CD4-positive, alpha-beta memory T cell (primary cell): ENCODE data around the gene LINGO3. TPM values are rescaled to one million over a fixed set of nuclear protein-coding genes. Genes with fewer than 3 reads are reported as not detected.

Experiments
- CTCF ChIA-PET: fragments of 350-600 bp; sonication (Branson Sonifier 250); formaldehyde crosslinking; loops from one replicate; lab custom pipeline; 2021; ENCODE audit warnings: inconsistent platforms; ENCODE audit not compliant: partially characterized antibody; lab: Charles Lee
- POLR2A ChIA-PET: fragments of 350-600 bp; sonication (Branson Sonifier 250); formaldehyde crosslinking; loops from one replicate; lab custom pipeline; 2021; ENCODE audit not compliant: partially characterized antibody; lab: Charles Lee
- DNase-seq, 5 donors: peaks; one replicate each; pipeline versions ENCODE4 v3.0.0 to v3.0.0-alpha.2; 2020 to 2022; ENCODE audit warnings: mixed read lengths in 1 of 5
- H3K27ac ChIP-seq: one replicate; pipeline ENCODE4 v1.7.0; 2013; ENCODE audit warnings: low read depth, low read length
- H3K27me3 ChIP-seq: 2 replicates; pipeline ENCODE4 v1.7.0; 2013; ENCODE audit warnings: mild to moderate bottlenecking, low read length, moderate library complexity; ENCODE audit not compliant: insufficient read depth
- H3K36me3 ChIP-seq: 2 replicates; pipeline ENCODE4 v1.7.0; 2013; ENCODE audit warnings: mild to moderate bottlenecking, low read length, moderate library complexity; ENCODE audit not compliant: insufficient read depth
- H3K4me1 ChIP-seq: 2 replicates; pipeline ENCODE4 v1.7.0; 2013; ENCODE audit warnings: mild to moderate bottlenecking, low read length, moderate library complexity; ENCODE audit not compliant: insufficient read depth
- H3K4me3 ChIP-seq, 2 donors: one replicate each; pipeline ENCODE4 v1.7.0; 2013; ENCODE audit warnings: low read length in 2 of 2, mild to moderate bottlenecking in 1 of 2
- H3K9me3 ChIP-seq, 2 donors: one replicate each; pipeline ENCODE4 v1.7.0; 2013; ENCODE audit warnings: low read length in 2 of 2, control low read depth in 1 of 2; ENCODE audit not compliant: control insufficient read depth in 1 of 2
- H3K27ac Mint-ChIP-seq, 7 donors: one replicate each; pipeline ENCODE4 v1.8.0; 2020 to 2021; ENCODE audit warnings: mixed read lengths in 7 of 7, mild to moderate bottlenecking in 6 of 7, inconsistent platforms in 3 of 7, moderate library complexity in 3 of 7
- H3K27me3 Mint-ChIP-seq, 2 donors: one replicate each; pipeline ENCODE4 v1.8.0; 2020 to 2021; ENCODE audit warnings: mixed read lengths in 2 of 2
- H3K36me3 Mint-ChIP-seq, 2 donors: one replicate each; pipeline ENCODE4 v1.8.0; 2020 to 2021; ENCODE audit warnings: mixed read lengths in 2 of 2, inconsistent platforms in 1 of 2, mild to moderate bottlenecking in 1 of 2
- H3K4me1 Mint-ChIP-seq, 4 donors: one replicate each; pipeline ENCODE4 v1.8.0; 2020 to 2021; ENCODE audit warnings: mixed read lengths in 4 of 4, mild to moderate bottlenecking in 1 of 4
- H3K4me3 Mint-ChIP-seq, 8 donors: one replicate each; pipeline ENCODE4 v1.8.0; 2020 to 2021; ENCODE audit warnings: mixed read lengths in 8 of 8, mild to moderate bottlenecking in 7 of 8, moderate library complexity in 6 of 8, inconsistent platforms in 3 of 8
- H3K9me3 Mint-ChIP-seq, 8 donors: one replicate each; pipeline ENCODE4 v1.8.0; 2020 to 2021; ENCODE audit warnings: mixed read lengths in 8 of 8, mild to moderate bottlenecking in 5 of 8, inconsistent platforms in 3 of 8, moderate library complexity in 1 of 8
- intact Hi-C: fragments of 100-400 bp; cut with micrococcal nuclease; formaldehyde crosslinking; loops from one replicate; pipeline ENCODE4 v1.15.1; 2023
- polyA plus RNA-seq, 2 donors: library from polyadenylated mRNA; unstranded; fragments of 300-500 nt; fragmentation: Illumina TruSeq; gene quantifications; one replicate each; pipeline ENCODE4 v1.2.3, GENCODE V29; 2021
- total RNA-seq, 2 experiments: library from RNA; stranded (reverse); gene quantifications; one replicate each; pipeline ENCODE4 v1.2.3, GENCODE V29; 2021

Gene LINGO3
- total and polyA plus RNA-seq, 4 experiments from 2014 or later, result 0.46 to 7.1 (median 0.74) TPM

GRCh38 chr19:2270423-2271233 is 37.3 kb downstream of the LINGO3 start:
- H3K4me3 Mint-ChIP-seq, result peak overlapping the region; percentile 88 to 95 (median 94)
- peaks cover 0 to 28% (median 0%) of the 10 kb centered on the region in 8 donors for H3K9me3 Mint-ChIP-seq
- CTCF ChIA-PET, result interaction anchor here (0.6 to 5.9 kb wide), 10 partner anchors 10 to 1348 kb away, joined by 3 to 67 read pairs (median 4); partner anchors contain the start of gene PLEKHJ1
- intact Hi-C loops, result loop anchor here (5.0 kb wide), 1 partner anchor 57 kb away; the partner anchor contains the start of genes LSM7 and SPPL2B
- peaks cover 54% of the 10 kb centered on the region for H3K4me1 ChIP-seq
- no peaks in the 10 kb centered on the region for H3K9me3 ChIP-seq
- peaks cover 16 to 33% of the 10 kb centered on the region in 2 donors for H3K36me3 Mint-ChIP-seq
- peaks cover 14% of the 10 kb centered on the region for H3K36me3 ChIP-seq
- H3K4me1 Mint-ChIP-seq, result peaks cover 20 to 55% (median 39%) of the 10 kb centered on the region in 4 donors
- H3K27me3 ChIP-seq, result no peaks in the 10 kb centered on the region
- POLR2A ChIA-PET, result interaction anchor here (0.6 to 13.8 kb wide), 23 partner anchors 10 to 401 kb away, joined by 3 to 251 read pairs (median 4); partner anchors contain the start of genes AMH, JSRP1, LMNB2 and LSM7
- H3K27ac ChIP-seq, result peak overlapping the region; percentile 91
- DNase-seq, result peak; percentile 69 to 82 (median 74)
- peak overlapping the region; percentile 75 to 99 (median 92) for H3K27ac Mint-ChIP-seq
- H3K4me3 ChIP-seq, result peak overlapping the region in 1 of 2 donors; percentile 83
- no peaks in the 10 kb centered on the region for H3K27me3 Mint-ChIP-seq

DNA sequence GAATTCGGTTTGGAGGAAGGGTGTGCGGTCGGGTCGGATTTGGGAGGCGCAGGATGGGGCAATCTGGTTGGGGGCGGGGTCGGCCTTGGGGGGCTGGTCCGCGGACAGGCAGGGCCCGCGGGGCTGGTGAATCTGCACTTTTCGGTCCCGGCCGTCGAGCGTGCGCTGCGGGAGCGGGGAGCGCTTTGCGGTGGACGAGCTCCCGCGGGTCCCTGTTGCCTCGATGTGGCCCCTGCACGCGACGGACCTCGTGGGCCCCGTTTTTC is 37.9 kb downstream of the LINGO3 start:
- intact Hi-C loops, result loop anchor here (5.0 kb wide), 1 partner anchor 57 kb away; the partner anchor contains the start of genes LSM7 and SPPL2B
- peak overlapping the region; percentile 52 to 83 for H3K4me3 ChIP-seq
- H3K27ac ChIP-seq, result peak overlapping the region; percentile 91
- peak overlapping the region; percentile 82 to 99 (median 94) for H3K27ac Mint-ChIP-seq
- H3K4me1 ChIP-seq, result peaks cover 54% of the 10 kb centered on the region
- H3K4me1 Mint-ChIP-seq, result peaks cover 19 to 53% (median 37%) of the 10 kb centered on the region in 4 donors
- H3K27me3 Mint-ChIP-seq, result no peaks in the 10 kb centered on the region
- peaks cover 16 to 32% of the 10 kb centered on the region in 2 donors for H3K36me3 Mint-ChIP-seq
- H3K9me3 ChIP-seq, result no peaks in the 10 kb centered on the region
- peaks cover 0 to 27% (median 0%) of the 10 kb centered on the region in 8 donors for H3K9me3 Mint-ChIP-seq
- ChIA-PET POLR2A (interaction anchor here (0.8 to 13.8 kb wide), 19 partner anchors 9 to 372 kb away, joined by 3 to 251 read pairs (median 4); partner anchors contain the start of genes AMH, DOT1L, JSRP1 and LMNB2), CTCF (interaction anchor here (1.0 to 5.9 kb wide), 7 partner anchors 10 to 123 kb away, joined by 3 to 67 read pairs (median 6); partner anchors contain the start of gene PLEKHJ1)
- no peaks in the 10 kb centered on the region for H3K27me3 ChIP-seq
- peaks cover 14% of the 10 kb centered on the region for H3K36me3 ChIP-seq
- H3K4me3 Mint-ChIP-seq, result peak overlapping the region; percentile 88 to 95 (median 94)
- peak in 3 of 5 donors; percentile 29 to 33 (median 32) for DNase-seq

GRCh38 chr19:2269244-2270156 is 38.5 kb downstream of the LINGO3 start:
- peak; percentile 98 to 99 (median 99) for DNase-seq
- Mint-ChIP-seq H3K27ac (peak overlapping the region; percentile 86 to 99 (median 94)), H3K27me3 (no peaks in the 10 kb centered on the region), H3K4me1 (peaks cover 17 to 49% (median 34%) of the 10 kb centered on the region in 4 donors), H3K36me3 (peaks cover 16 to 30% of the 10 kb centered on the region in 2 donors), H3K9me3 (peaks cover 0 to 23% (median 0%) of the 10 kb centered on the region in 8 donors), H3K4me3 (peak overlapping the region; percentile 88 to 95 (median 94))
- Histone ChIP-seq H3K9me3 (no peaks in the 10 kb centered on the region), H3K27ac (peak overlapping the region; percentile 91), H3K36me3 (peaks cover 14% of the 10 kb centered on the region), H3K4me3 (peak overlapping the region; percentile 52 to 83), H3K27me3 (no peaks in the 10 kb centered on the region), H3K4me1 (peaks cover 53% of the 10 kb centered on the region)
- POLR2A ChIA-PET, result interaction anchor here (0.9 to 13.8 kb wide), 18 partner anchors 8 to 372 kb away, joined by 3 to 251 read pairs (median 4); partner anchors contain the start of genes AMH, DOT1L, JSRP1 and LMNB2
- intact Hi-C loops, result loop anchor here (1.0 to 5.0 kb wide), 4 partner anchors 11 to 58 kb away; partner anchors contain the start of genes LSM7, PLEKHJ1, SF3A2 and SPPL2B
- CTCF ChIA-PET, result interaction anchor here (1.0 to 5.9 kb wide), 6 partner anchors 9 to 123 kb away, joined by 3 to 67 read pairs (median 18); partner anchors contain the start of gene PLEKHJ1

GRCh38 chr19:2268861-2269243 is 39.1 kb downstream of the LINGO3 start:
- ChIA-PET CTCF (interaction anchor here (1.9 kb wide), 1 partner anchor 10 kb away, joined by 8 read pairs; no protein-coding TSS in a partner anchor), POLR2A (interaction anchor here (7.5 to 13.8 kb wide), 3 partner anchors 8 to 32 kb away, joined by 158 to 251 read pairs (median 167); partner anchors contain the start of genes AMH, JSRP1, PLEKHJ1 and SF3A2)
- peak overlapping the region; percentile 27 for H3K27ac ChIP-seq
- no peak for DNase-seq
- H3K9me3 Mint-ChIP-seq, result peaks cover 0 to 17% (median 0%) of the 10 kb centered on the region in 8 donors
- intact Hi-C loops, result loop anchor here (1.0 to 2.0 kb wide), 3 partner anchors 11 to 33 kb away; partner anchors contain the start of genes PLEKHJ1 and SF3A2
- peak overlapping the region in 1 of 2 donors; percentile 44 for H3K4me3 ChIP-seq
- no peaks in the 10 kb centered on the region for H3K27me3 ChIP-seq
- H3K4me1 Mint-ChIP-seq, result peaks cover 11 to 43% (median 28%) of the 10 kb centered on the region in 4 donors
- H3K9me3 ChIP-seq, result no peaks in the 10 kb centered on the region
- peaks cover 14% of the 10 kb centered on the region for H3K36me3 ChIP-seq
- peaks cover 10 to 25% of the 10 kb centered on the region in 2 donors for H3K36me3 Mint-ChIP-seq
- peaks cover 47% of the 10 kb centered on the region for H3K4me1 ChIP-seq
- peak overlapping the region; percentile 88 to 95 (median 94) for H3K4me3 Mint-ChIP-seq
- H3K27ac Mint-ChIP-seq, result peak overlapping the region in 6 of 7 donors; percentile 19 to 99 (median 92)
- no peaks in the 10 kb centered on the region for H3K27me3 Mint-ChIP-seq

GRCh38 chr19:2268480-2268830 is 39.5 kb downstream of the LINGO3 start:
- Histone ChIP-seq H3K36me3 (peaks cover 14% of the 10 kb centered on the region), H3K27ac (peak overlapping the region; percentile 27), H3K9me3 (no peaks in the 10 kb centered on the region), H3K27me3 (no peaks in the 10 kb centered on the region), H3K4me3 (peak overlapping the region in 1 of 2 donors; percentile 44), H3K4me1 (peaks cover 43% of the 10 kb centered on the region)
- peaks cover 10 to 23% of the 10 kb centered on the region in 2 donors for H3K36me3 Mint-ChIP-seq
- ChIA-PET POLR2A (interaction anchor here (2.6 to 13.8 kb wide), 4 partner anchors 7 to 32 kb away, joined by 14 to 251 read pairs (median 162); partner anchors contain the start of genes AMH, JSRP1, PLEKHJ1 and SF3A2), CTCF (interaction anchor here (1.9 kb wide), 1 partner anchor 9 kb away, joined by 8 read pairs; no protein-coding TSS in a partner anchor)
- peaks cover 0 to 15% (median 0%) of the 10 kb centered on the region in 8 donors for H3K9me3 Mint-ChIP-seq
- peaks cover 10 to 39% (median 26%) of the 10 kb centered on the region in 4 donors for H3K4me1 Mint-ChIP-seq
- H3K27me3 Mint-ChIP-seq, result no peaks in the 10 kb centered on the region
- DNase-seq, result no peak
- H3K4me3 Mint-ChIP-seq, result peak overlapping the region; percentile 52 to 95 (median 94)
- intact Hi-C loops, result loop anchor here (2.0 kb wide), 1 partner anchor 16 kb away; no protein-coding TSS in a partner anchor
- peak overlapping the region in 5 of 7 donors; percentile 42 to 99 (median 90) for H3K27ac Mint-ChIP-seq
